Measurements from ENCODE around the gene CTBP2.

DNA sequence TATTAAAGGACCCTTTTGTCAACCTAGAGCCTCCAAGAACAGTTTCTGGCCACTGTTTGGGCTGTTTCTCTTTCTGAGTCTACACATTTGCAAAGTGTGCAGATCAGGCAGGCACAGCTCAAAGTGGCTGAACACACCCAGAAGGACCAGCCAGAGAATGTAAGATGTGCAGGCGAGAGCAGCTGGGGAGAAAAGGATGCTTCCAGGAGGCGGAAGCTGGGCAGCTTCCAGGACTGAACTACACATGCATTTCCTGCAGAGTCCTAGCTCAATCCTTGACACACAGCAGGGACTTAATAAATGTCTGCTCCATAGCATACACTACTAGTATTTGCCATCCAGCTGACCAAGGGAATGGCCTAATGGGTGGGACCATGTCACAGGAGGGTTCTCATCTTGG, 70.9 kb downstream of the CTBP2 start:
- TF ChIP-seq, protein P1, sequence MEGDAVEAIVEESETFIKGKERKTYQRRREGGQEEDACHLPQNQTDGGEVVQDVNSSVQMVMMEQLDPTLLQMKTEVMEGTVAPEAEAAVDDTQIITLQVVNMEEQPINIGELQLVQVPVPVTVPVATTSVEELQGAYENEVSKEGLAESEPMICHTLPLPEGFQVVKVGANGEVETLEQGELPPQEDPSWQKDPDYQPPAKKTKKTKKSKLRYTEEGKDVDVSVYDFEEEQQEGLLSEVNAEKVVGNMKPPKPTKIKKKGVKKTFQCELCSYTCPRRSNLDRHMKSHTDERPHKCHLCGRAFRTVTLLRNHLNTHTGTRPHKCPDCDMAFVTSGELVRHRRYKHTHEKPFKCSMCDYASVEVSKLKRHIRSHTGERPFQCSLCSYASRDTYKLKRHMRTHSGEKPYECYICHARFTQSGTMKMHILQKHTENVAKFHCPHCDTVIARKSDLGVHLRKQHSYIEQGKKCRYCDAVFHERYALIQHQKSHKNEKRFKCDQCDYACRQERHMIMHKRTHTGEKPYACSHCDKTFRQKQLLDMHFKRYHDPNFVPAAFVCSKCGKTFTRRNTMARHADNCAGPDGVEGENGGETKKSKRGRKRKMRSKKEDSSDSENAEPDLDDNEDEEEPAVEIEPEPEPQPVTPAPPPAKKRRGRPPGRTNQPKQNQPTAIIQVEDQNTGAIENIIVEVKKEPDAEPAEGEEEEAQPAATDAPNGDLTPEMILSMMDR (IDR thresholded peaks at IDR 0.05; ENCODE audit: low read depth, low read length, poor library complexity, severe bottlenecking): no peak
- no peak for TF ChIP-seq EZH2phosphoT487 (IDR thresholded peaks at IDR 0.05; ENCODE audit: borderline replicate concordance, low read length)
